ENCODE measurements around the gene BMP2. TPM values are rescaled to one million over a fixed set of nuclear protein-coding genes. Genes with fewer than 3 reads are reported as not detected.

Gene BMP2
- 10 to 100 TPM; 22.5 to 64.5 (median 46.1) TPM for total RNA-seq
- long read RNA-seq, donor 1, transcript BMP2-201 (3 exons, 3,601 nt), result major isoform, 47 of 52 reads
- long read RNA-seq, donor 1, partial matches to known transcripts, result 4 of 52 reads
- long read RNA-seq, donor 1, other reads (novel, unspliced or antisense), result 1 of 52 reads
- long read RNA-seq, donor 2, transcript BMP2-201 (3 exons, 3,601 nt), result major isoform, 40 of 45 reads
- long read RNA-seq, donor 2, partial matches to known transcripts, result 0 of 45 reads
- long read RNA-seq, donor 2, other reads (novel, unspliced or antisense), result 5 of 45 reads

DNA sequence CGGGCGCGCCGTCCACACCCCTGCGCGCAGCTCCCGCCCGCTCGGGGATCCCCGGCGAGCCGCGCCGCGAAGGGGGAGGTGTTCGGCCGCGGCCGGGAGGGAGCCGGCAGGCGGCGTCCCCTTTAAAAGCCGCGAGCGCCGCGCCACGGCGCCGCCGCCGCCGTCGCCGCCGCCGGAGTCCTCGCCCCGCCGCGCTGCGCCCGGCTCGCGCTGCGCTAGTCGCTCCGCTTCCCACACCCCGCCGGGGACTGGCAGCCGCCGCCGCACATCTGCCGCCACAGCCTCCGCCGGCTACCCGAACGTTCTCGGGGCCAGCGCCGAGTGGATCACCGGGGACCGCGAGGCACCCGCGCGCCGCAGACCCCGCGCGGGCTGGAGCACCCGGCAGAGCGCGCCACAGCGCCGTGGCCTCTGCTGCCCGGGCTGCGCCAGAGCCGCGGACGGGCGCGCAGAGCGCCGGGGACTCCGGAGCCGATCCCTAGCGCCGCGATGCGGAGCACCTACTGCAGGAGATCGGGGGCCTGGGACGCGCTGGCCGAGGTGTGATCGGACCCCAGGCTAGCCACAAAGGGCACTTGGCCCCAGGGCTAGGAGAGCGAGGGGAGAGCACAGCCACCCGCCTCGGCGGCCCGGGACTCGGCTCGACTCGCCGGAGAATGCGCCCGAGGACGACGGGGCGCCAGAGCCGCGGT is at the start of gene BMP2:
BMP2 (plus strand) TSS at position 151 of the 692 bp plus-strand sequence. CDS start 2,441 bp downstream, outside the sequence.
- peak; percentile 71 for ATAC-seq
- peak within 1 kb of the TSS; percentile 84 for H3K4me3 ChIP-seq
- no peaks in the 10 kb centered on the region for H3K36me3 ChIP-seq (ENCODE audit: low read depth)
- intact Hi-C loops (cut with DNase I, micrococcal nuclease), result loop anchor here in 1 of 2 donors (5.0 kb wide), 1 partner anchor 130 kb away; no protein-coding TSS in a partner anchor
- DNase-seq, result peak; percentile 61 to 84 (median 70)
- H3K9me3 ChIP-seq, result no peaks in the 10 kb centered on the region
- TF ChIP-seq, protein P1, sequence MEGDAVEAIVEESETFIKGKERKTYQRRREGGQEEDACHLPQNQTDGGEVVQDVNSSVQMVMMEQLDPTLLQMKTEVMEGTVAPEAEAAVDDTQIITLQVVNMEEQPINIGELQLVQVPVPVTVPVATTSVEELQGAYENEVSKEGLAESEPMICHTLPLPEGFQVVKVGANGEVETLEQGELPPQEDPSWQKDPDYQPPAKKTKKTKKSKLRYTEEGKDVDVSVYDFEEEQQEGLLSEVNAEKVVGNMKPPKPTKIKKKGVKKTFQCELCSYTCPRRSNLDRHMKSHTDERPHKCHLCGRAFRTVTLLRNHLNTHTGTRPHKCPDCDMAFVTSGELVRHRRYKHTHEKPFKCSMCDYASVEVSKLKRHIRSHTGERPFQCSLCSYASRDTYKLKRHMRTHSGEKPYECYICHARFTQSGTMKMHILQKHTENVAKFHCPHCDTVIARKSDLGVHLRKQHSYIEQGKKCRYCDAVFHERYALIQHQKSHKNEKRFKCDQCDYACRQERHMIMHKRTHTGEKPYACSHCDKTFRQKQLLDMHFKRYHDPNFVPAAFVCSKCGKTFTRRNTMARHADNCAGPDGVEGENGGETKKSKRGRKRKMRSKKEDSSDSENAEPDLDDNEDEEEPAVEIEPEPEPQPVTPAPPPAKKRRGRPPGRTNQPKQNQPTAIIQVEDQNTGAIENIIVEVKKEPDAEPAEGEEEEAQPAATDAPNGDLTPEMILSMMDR (IDR thresholded peaks at IDR 0.05), result no peak
- H3K4me1 ChIP-seq (ENCODE audit: low read depth), result peaks cover 7% of the 10 kb centered on the region

DNA sequence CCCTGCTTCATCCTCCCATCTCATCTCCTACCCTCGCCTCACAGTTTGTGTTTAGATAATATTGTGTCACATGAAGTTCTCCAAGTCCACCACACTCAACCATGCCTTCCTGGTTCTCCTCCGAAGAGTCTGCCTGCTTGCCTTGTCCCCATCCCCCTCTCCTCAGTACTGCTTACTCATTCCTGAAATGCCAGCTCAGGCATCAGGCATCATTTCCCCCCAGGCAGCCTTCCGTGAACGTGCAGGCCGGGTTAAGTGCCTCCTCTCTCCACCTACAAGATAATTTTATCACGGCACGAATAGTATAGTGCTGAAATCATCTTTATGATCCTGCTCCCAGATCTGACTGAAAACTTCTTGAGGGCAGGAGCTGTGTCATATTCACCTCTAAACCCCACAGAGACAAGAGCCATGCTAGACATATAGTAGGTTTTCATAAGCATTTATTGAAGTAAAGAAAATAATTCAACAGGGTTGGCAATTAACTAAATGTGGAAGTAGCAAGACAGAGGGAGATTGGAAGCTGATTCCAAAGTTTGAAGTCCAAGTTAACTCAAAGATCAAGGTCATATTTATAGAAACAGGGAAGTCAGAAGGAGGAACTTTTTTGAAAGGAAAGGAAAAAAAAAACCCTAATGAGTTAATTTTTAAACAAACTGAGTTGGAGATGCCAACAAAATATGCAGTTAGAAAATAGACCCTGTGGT is 48.7 kb upstream of the BMP2 start:
- DNase-seq, result no peak
- ATAC-seq, result peak; percentile 79
- Histone ChIP-seq H3K4me1 (ENCODE audit: low read depth) (no peaks in the 10 kb centered on the region), H3K36me3 (ENCODE audit: low read depth) (no peaks in the 10 kb centered on the region), H3K4me3 (no peak overlapping the region), H3K9me3 (no peaks in the 10 kb centered on the region)
- TF ChIP-seq, protein P1 (IDR thresholded peaks at IDR 0.05), result no peak
- intact Hi-C loops (cut with DNase I, micrococcal nuclease), result no loop called here

DNA sequence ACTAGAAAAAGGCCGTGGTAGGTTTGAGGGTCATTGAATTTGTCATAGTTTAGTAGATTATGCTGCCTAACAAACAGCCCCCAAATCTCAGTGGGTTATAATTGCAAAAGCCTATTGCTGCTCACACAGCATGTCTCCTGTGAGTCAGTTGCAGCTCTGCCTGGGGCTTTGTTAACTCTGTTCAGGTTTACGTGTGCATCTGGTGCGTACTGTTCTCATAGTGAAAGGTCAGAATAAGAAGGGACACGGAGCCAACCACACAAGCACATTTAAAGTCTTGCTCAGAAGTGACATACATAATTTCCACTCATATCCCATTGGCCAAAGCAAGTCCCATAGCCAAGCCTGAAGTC is 48.1 kb upstream of the BMP2 start:
- intact Hi-C loops (cut with DNase I, micrococcal nuclease), result no loop called here
- no peak for DNase-seq
- TF ChIP-seq, protein P1 (IDR thresholded peaks at IDR 0.05), result no peak
- no peak overlapping the region for H3K4me3 ChIP-seq
- no peaks in the 10 kb centered on the region for H3K36me3 ChIP-seq (ENCODE audit: low read depth)
- H3K4me1 ChIP-seq (ENCODE audit: low read depth), result no peaks in the 10 kb centered on the region
- no peaks in the 10 kb centered on the region for H3K9me3 ChIP-seq
- ATAC-seq, result no peak

DNA sequence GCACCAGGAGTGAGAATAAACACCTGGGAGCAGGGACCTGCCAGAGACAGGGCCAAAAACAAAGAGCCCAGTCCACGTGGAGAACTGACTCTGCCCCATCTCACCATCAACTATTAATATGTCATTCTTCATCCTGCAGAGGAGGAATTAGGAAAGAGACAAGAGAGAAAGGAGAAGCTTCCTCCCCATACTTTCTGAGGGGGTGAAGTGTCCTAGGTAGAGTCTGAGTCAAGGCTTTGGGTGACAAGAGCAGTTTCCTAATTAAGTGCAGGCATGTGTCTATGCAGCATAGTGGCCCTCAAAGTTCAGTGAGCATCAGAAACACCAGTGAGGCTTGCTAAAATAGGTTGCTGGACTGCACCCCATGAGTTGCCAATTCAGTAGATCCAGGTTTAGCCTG is 40.7 kb upstream of the BMP2 start:
- TF ChIP-seq, protein P1 (IDR thresholded peaks at IDR 0.05), result no peak
- DNase-seq, result no peak
- Histone ChIP-seq H3K4me1 (ENCODE audit: low read depth) (no peaks in the 10 kb centered on the region), H3K4me3 (no peak overlapping the region), H3K36me3 (ENCODE audit: low read depth) (no peaks in the 10 kb centered on the region), H3K9me3 (no peaks in the 10 kb centered on the region)
- intact Hi-C loops (cut with DNase I, micrococcal nuclease), result no loop called here
- no peak for ATAC-seq

DNA sequence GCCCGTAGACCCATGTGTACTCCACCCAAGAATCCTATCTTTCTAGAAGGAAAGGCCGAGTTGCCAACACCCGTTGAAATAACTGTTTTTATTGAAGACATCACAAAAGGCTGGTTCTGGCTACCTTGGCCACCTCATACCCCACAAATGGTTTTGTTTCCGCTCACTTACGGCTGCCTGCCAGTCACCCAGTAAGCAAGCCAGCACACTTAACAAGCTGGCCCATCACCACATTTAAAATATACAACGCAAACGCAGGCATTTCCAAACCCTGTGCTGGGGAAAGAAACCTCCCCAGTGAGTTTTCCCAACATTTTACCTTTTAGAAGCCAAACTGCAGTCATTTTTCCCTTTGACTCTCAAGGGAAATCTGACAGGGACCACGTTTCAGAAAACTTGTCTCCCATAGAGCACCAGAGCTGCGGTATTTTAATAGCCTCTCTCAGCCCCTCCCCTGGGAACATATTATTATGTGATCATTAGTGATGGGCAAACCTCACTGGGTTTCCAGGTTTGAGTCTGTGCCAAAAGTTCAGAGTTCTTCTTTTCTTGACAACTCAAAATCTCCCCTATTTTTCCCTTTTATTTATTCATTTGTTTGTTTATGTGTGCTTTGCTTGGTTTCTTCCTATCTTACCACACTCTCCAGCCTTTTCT is 36.7 kb upstream of the BMP2 start:
- TF ChIP-seq, protein P1 (IDR thresholded peaks at IDR 0.05), result no peak
- no peak for DNase-seq
- H3K4me3 ChIP-seq, result no peak overlapping the region
- intact Hi-C loops (cut with DNase I, micrococcal nuclease), result no loop called here
- H3K4me1 ChIP-seq (ENCODE audit: low read depth), result peaks cover 3% of the 10 kb centered on the region
- H3K36me3 ChIP-seq (ENCODE audit: low read depth), result no peaks in the 10 kb centered on the region
- H3K9me3 ChIP-seq, result no peaks in the 10 kb centered on the region
- ATAC-seq, result no peak
